Testis (tissue), 3 donors: Measurements from ENCODE around the gene EPHA5. TPM values are rescaled to one million over a fixed set of nuclear protein-coding genes. Genes with fewer than 3 reads are reported as not detected.

Experiments
- DNase-seq: peaks from one replicate; pipeline ENCODE4 v3.0.0-alpha.2; 2019
- H3K27ac ChIP-seq, 2 donors: fragments of 200-600 bp; sonication (generic); one replicate each; pipeline ENCODE4 v1.5.1; 2019
- H3K27me3 ChIP-seq: fragments of 200-600 bp; sonication (generic); one replicate; pipeline ENCODE4 v1.5.1; 2019
- H3K36me3 ChIP-seq: fragments of 200-600 bp; sonication (generic); one replicate; pipeline ENCODE4 v1.5.1; 2017; ENCODE audit warnings: low read depth; ENCODE audit errors: missing control alignments
- H3K4me1 ChIP-seq: fragments of 200-600 bp; sonication (generic); one replicate; pipeline ENCODE4 v1.5.1; 2019
- H3K4me3 ChIP-seq, 2 donors: fragments of 200-600 bp; sonication (generic); one replicate each; pipeline ENCODE4 v1.5.1; 2017 to 2019
- H3K9me3 ChIP-seq: fragments of 200-600 bp; sonication (generic); one replicate; pipeline ENCODE4 v1.5.1; 2017
- CTCF ChIP-seq, 3 experiments: fragments of 450-650 bp in 2 of 3; fragments of 200-600 bp in 1 of 3; sonication (generic) in 1 of 3; IDR thresholded peaks; one replicate each; pipeline ENCODE4 v1.5.1; 2016 to 2019; ENCODE audit warnings: antibody characterized with exemption in 3 of 3, mild to moderate bottlenecking in 2 of 3, moderate library complexity in 1 of 3
- POLR2A ChIP-seq: fragments of 450-650 bp; IDR thresholded peaks from one replicate; pipeline ENCODE4 v1.6.1; 2017; ENCODE audit warnings: antibody characterized with exemption, mild to moderate bottlenecking, moderate library complexity
- WGBS, 2 donors: methylation state at CpG; one replicate each; pipeline ENCODE4 v1.1.5; 2018; 5-methylcytosine and 5-hydroxymethylcytosine counted together
- intact Hi-C: fragments of 100-400 bp; cut with DNase I; formaldehyde crosslinking; loops from one replicate; pipeline ENCODE4 v1.15.1; 2023; ENCODE audit warnings: low total_unique reads
- polyA plus RNA-seq: library from polyadenylated mRNA; stranded (reverse); fragments of 350-450 nt; fragmentation: Illumina TruSeq; extraction: RNeasy Lipid Tissue Mini Kit (QIAGEN cat#74804); gene quantifications from one replicate; pipeline ENCODE4 v1.2.3, GENCODE V29; 2014; ENCODE audit warnings: low read depth, low replicate concordance; ENCODE audit not compliant: insufficient read depth
- total RNA-seq, 2 donors: library from RNA; depleted of rRNA; stranded (reverse); fragments of >200 nt; gene quantifications; one replicate each; pipeline ENCODE4 v1.2.3, GENCODE V29; 2016

EPHA5 gene
- total and polyA plus RNA-seq, 3 donors from 2014 or later, result 1.0 to 3.1 (median 1.4) TPM

DNA sequence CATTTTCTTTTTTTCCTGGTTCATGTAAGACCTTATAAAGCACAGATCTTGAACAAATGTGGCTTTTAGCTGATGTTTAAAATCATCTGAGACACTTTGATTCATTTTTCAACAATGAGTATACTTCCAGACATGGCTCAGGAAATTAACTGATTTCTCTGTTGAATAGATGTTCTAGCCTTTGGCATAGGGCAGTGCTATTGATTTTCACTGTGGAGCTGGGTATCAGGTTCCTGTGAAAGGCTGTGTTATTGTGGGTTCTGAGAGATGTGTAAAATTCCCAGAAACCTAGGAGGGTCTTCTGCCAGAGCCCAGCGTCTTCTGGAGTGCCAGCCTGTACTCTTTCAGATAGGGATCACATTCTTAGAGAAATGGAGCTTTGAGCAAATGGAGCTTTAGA lies 278.9 kb downstream of the EPHA5 start:
- H3K27ac ChIP-seq, result no peak overlapping the region
- H3K27me3 ChIP-seq, result no peaks in the 10 kb centered on the region
- intact Hi-C loops, result no loop called here
- DNase-seq, result no peak
- TF ChIP-seq POLR2A (no peak), CTCF (IDR thresholded peaks at IDR 0.05) (no peak)
- whole genome bisulfite sequencing, 2 donors, result 70 to 71% methylated on average over 1 of the region's 1 CpG
- H3K4me1 ChIP-seq, result no peaks in the 10 kb centered on the region
- H3K4me3 ChIP-seq, result no peak overlapping the region
- H3K36me3 ChIP-seq, result no peaks in the 10 kb centered on the region
- H3K9me3 ChIP-seq, result no peaks in the 10 kb centered on the region

DNA sequence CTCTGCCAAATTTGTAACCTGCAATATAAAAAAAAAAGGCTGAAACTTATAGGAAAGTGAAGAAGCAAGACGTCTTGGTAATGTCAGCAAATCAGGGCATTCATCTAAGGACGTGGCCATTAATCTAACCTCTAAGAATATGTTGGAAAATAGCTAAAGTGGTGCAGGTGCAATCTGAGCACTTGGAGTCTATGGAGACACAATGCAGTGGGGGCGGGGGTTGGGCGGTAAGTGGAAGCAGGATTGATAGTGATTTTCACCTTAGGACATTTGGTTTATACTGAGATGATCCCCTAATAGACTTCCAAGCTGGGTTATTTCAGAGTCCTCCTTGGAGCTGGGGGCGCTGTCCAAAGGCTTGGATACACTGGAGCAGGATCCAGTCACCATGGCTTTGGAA lies 283.4 kb downstream of the EPHA5 start:
- Histone ChIP-seq H3K27ac (no peak overlapping the region), H3K36me3 (no peaks in the 10 kb centered on the region), H3K4me3 (no peak overlapping the region), H3K27me3 (no peaks in the 10 kb centered on the region), H3K9me3 (no peaks in the 10 kb centered on the region), H3K4me1 (no peaks in the 10 kb centered on the region)
- no peak for DNase-seq
- TF ChIP-seq CTCF (IDR thresholded peaks at IDR 0.05) (no peak), POLR2A (no peak)
- 76 to 87% methylated on average over 5 of the region's 5 CpGs for WGBS, 2 donors
- intact Hi-C loops, result no loop called here

DNA sequence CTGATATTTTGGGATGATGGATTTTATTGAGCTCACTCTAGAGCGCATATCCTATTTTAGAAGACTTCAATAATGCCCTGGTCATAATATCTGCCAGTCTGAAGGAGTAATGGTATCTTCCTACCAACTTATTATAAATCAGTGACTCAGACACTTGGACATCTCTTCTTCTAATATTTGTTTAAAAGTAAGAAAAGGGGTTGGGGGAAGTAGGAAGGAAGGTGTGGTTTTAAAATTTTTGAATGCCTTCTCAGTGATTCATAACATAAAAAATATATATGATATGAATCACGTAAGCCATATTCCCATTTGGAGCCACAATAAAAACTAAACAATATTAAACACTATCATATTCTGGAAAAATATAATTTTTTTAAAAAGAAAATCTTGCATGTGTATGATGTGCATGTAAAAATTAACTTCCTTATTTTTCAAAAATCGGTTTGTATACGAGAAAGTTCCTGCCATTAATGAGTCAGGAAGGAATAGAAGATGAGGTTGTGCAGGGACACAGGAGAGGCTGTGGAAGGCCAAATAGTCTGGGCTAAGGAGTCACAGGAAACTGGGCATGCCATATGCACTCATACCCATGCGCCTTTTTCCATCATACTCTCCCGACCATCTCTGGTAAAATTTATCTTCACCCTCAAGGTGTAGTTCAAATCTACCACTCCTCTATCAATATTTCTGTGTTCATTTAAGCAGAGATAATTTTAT lies 286.5 kb downstream of the EPHA5 start:
- 89 to 91% methylated on average over 6 of the region's 6 CpGs for WGBS, 2 donors

DNA sequence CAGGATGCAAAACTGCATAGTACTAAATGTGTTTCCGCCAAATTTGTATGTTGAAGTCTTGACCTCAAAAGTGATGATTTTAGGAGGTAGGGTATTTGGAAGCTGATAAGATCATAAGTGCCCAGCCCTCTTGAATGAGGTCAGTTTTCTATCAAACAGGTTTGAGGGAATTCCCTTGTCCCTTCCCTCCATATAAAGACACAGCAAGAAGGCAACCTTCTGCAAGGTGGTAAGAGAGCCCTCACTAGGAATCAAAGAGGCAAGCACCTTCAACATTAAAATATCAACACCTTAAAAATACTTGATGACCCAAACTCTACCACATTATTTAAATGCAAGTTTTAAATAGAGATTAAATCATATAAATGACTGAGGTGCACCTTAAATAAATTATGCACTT lies 288.6 kb downstream of the EPHA5 start:
- TF ChIP-seq CTCF (IDR thresholded peaks at IDR 0.05) (no peak), POLR2A (no peak)
- no peak for DNase-seq
- Histone ChIP-seq H3K4me3 (no peak overlapping the region), H3K4me1 (no peaks in the 10 kb centered on the region), H3K9me3 (no peaks in the 10 kb centered on the region), H3K27ac (no peak overlapping the region), H3K27me3 (no peaks in the 10 kb centered on the region), H3K36me3 (no peaks in the 10 kb centered on the region)
- intact Hi-C loops, result no loop called here
- 0% methylated on average over 1 of the region's 1 CpG for WGBS, 2 donors

More for the DNA sequence above, 286.5 kb downstream of the EPHA5 start:
- DNase-seq, result no peak
- TF ChIP-seq CTCF (IDR thresholded peaks at IDR 0.05), result no peak
- TF ChIP-seq POLR2A, result no peak
- no peaks in the 10 kb centered on the region for H3K4me1 ChIP-seq
- no peaks in the 10 kb centered on the region for H3K27me3 ChIP-seq
- intact Hi-C loops, result no loop called here
- no peak overlapping the region for H3K27ac ChIP-seq
- H3K36me3 ChIP-seq, result no peaks in the 10 kb centered on the region
- H3K9me3 ChIP-seq, result no peaks in the 10 kb centered on the region
- H3K4me3 ChIP-seq, result no peak overlapping the region

DNA sequence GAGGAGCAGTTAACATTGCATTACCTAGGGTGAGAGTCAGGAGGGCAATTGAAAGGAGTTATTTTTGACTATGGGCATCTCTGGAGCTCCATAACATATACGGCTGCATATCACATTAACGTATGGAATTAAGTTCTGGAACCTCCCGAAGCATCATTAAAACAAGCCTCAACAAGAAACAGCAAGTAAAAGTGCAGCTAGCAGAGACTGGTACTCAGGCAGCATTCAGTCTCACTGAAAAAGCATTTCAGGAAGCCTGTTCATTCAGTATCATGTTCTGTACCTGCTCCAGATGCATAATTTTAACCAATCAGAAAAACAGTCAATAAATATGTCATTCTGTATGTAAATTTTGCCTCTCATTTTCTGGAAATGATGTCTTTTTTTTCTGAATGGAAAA lies 299.6 kb downstream of the EPHA5 start:
- no peaks in the 10 kb centered on the region for H3K9me3 ChIP-seq
- TF ChIP-seq POLR2A, result no peak
- TF ChIP-seq CTCF (IDR thresholded peaks at IDR 0.05), result no peak
- H3K4me1 ChIP-seq, result no peaks in the 10 kb centered on the region
- H3K36me3 ChIP-seq, result no peaks in the 10 kb centered on the region
- 86% methylated on average over 3 of the region's 3 CpGs for WGBS, 2 donors
- H3K27ac ChIP-seq, result no peak overlapping the region
- H3K27me3 ChIP-seq, result no peaks in the 10 kb centered on the region
- H3K4me3 ChIP-seq, result no peak overlapping the region
- intact Hi-C loops, result no loop called here
- no peak for DNase-seq
